ENCODE data around the gene TUBGCP2. TPM values are rescaled to one million over a fixed set of nuclear protein-coding genes. Genes with fewer than 3 reads are reported as not detected.

The TUBGCP2 gene
- total RNA-seq, 1 experiment from 2014 or later: 23.3 TPM

GRCh38 chr10:133335246-133336117, 26.8 kb upstream of the TUBGCP2 start:
- Histone ChIP-seq H3K36me3 (no peaks in the 10 kb centered on the region), H3K27me3 (no peaks in the 10 kb centered on the region), H3K9me3 (replicated peaks) (no peaks in the 10 kb centered on the region), H3K4me3 (no peak overlapping the region), H3K4me1 (no peaks in the 10 kb centered on the region), H3K27ac (no peak overlapping the region)
- DNase-seq: no peak

- Histone ChIP-seq H3K9me3 (replicated peaks) (no peaks in the 10 kb centered on the region), H3K27ac (no peak overlapping the region), H3K27me3 (no peaks in the 10 kb centered on the region), H3K36me3 (no peaks in the 10 kb centered on the region), H3K4me3 (no peak overlapping the region), H3K4me1 (no peaks in the 10 kb centered on the region)
- no peak for DNase-seq
These were observed 26.0 kb upstream of the TUBGCP2 start for GRCh38 chr10:133334503-133335245.

GRCh38 chr10:133332936-133333699, 24.4 kb upstream of the TUBGCP2 start:
- H3K4me1 ChIP-seq: no peaks in the 10 kb centered on the region; the same call in 1 of the 2 replicates
- no peaks in the 10 kb centered on the region for H3K27me3 ChIP-seq
- H3K27ac ChIP-seq: no peak overlapping the region
- no peak overlapping the region for H3K4me3 ChIP-seq
- no peaks in the 10 kb centered on the region for H3K36me3 ChIP-seq
- no peak for DNase-seq
- H3K9me3 ChIP-seq (replicated peaks): no peaks in the 10 kb centered on the region

GRCh38 chr10:133329491-133330202, 21.0 kb upstream of the TUBGCP2 start:
- Histone ChIP-seq H3K27me3 (no peaks in the 10 kb centered on the region), H3K4me3 (no peak overlapping the region), H3K36me3 (no peaks in the 10 kb centered on the region), H3K4me1 (no peaks in the 10 kb centered on the region; the same call in none of the 2 replicates), H3K9me3 (replicated peaks) (no peaks in the 10 kb centered on the region), H3K27ac (no peak overlapping the region)
- peak; percentile 72 to 84 for DNase-seq

- Histone ChIP-seq H3K36me3 (no peaks in the 10 kb centered on the region), H3K4me3 (no peak overlapping the region), H3K4me1 (no peaks in the 10 kb centered on the region; the same call in none of the 2 replicates), H3K9me3 (replicated peaks) (no peaks in the 10 kb centered on the region), H3K27me3 (no peaks in the 10 kb centered on the region), H3K27ac (no peak overlapping the region)
- no peak for DNase-seq
These were observed 20.0 kb upstream of the TUBGCP2 start for GRCh38 chr10:133328358-133329343.

GRCh38 chr10:133327651-133328357, 19.1 kb upstream of the TUBGCP2 start:
- no peaks in the 10 kb centered on the region for H3K36me3 ChIP-seq
- no peak overlapping the region for H3K4me3 ChIP-seq
- H3K4me1 ChIP-seq: no peaks in the 10 kb centered on the region; the same call in none of the 2 replicates
- H3K9me3 ChIP-seq (replicated peaks): no peaks in the 10 kb centered on the region
- DNase-seq: peak; percentile 40 to 42
- H3K27me3 ChIP-seq: no peaks in the 10 kb centered on the region
- H3K27ac ChIP-seq: no peak overlapping the region

- Histone ChIP-seq H3K4me1 (no peaks in the 10 kb centered on the region; the same call in none of the 2 replicates), H3K36me3 (no peaks in the 10 kb centered on the region), H3K27ac (no peak overlapping the region), H3K9me3 (replicated peaks) (no peaks in the 10 kb centered on the region), H3K27me3 (no peaks in the 10 kb centered on the region), H3K4me3 (no peak overlapping the region)
- DNase-seq: no peak
These were observed 18.3 kb upstream of the TUBGCP2 start for GRCh38 chr10:133326745-133327650.

- H3K9me3 ChIP-seq (replicated peaks): no peaks in the 10 kb centered on the region
- no peak overlapping the region for H3K4me3 ChIP-seq
- no peak for DNase-seq
- no peaks in the 10 kb centered on the region for H3K27me3 ChIP-seq
- H3K4me1 ChIP-seq: no peaks in the 10 kb centered on the region; the same call in none of the 2 replicates
- H3K36me3 ChIP-seq: no peaks in the 10 kb centered on the region
- H3K27ac ChIP-seq: no peak overlapping the region
These were observed 17.5 kb upstream of the TUBGCP2 start for GRCh38 chr10:133326223-133326551.

GRCh38 chr10:133325440-133326222, 17.0 kb upstream of the TUBGCP2 start:
- H3K27ac ChIP-seq: no peak overlapping the region
- no peaks in the 10 kb centered on the region; the same call in none of the 2 replicates for H3K4me1 ChIP-seq
- no peaks in the 10 kb centered on the region for H3K9me3 ChIP-seq (replicated peaks)
- no peaks in the 10 kb centered on the region for H3K27me3 ChIP-seq
- H3K4me3 ChIP-seq: no peak overlapping the region
- no peaks in the 10 kb centered on the region for H3K36me3 ChIP-seq
- DNase-seq: no peak

GRCh38 chr10:133324857-133325260, 16.2 kb upstream of the TUBGCP2 start:
- Histone ChIP-seq H3K27me3 (no peaks in the 10 kb centered on the region), H3K36me3 (no peaks in the 10 kb centered on the region), H3K9me3 (replicated peaks) (no peaks in the 10 kb centered on the region), H3K4me1 (no peaks in the 10 kb centered on the region; the same call in none of the 2 replicates), H3K27ac (no peak overlapping the region), H3K4me3 (no peak overlapping the region)
- DNase-seq: no peak

GRCh38 chr10:133324198-133324792, 15.6 kb upstream of the TUBGCP2 start:
- Histone ChIP-seq H3K9me3 (replicated peaks) (no peaks in the 10 kb centered on the region), H3K4me3 (no peak overlapping the region), H3K36me3 (no peaks in the 10 kb centered on the region), H3K27ac (no peak overlapping the region), H3K4me1 (no peaks in the 10 kb centered on the region; the same call in 1 of the 2 replicates), H3K27me3 (no peaks in the 10 kb centered on the region)
- peak; percentile 39 to 59 for DNase-seq
